Subcutaneous adipose tissue (tissue), 4 donors: ENCODE measurements around the gene ULBP2. TPM values are rescaled to one million over a fixed set of nuclear protein-coding genes. Genes with fewer than 3 reads are reported as not detected.

Source experiments
- total RNA-seq, 4 donors: library from RNA; depleted of rRNA; stranded (reverse); fragments of >200 nt; gene quantifications; one replicate each; pipeline ENCODE4 v1.1.0, GENCODE V29; 2016
- TF ChIP-seq, protein P1 (sequence below): fragments of 450-650 bp; IDR thresholded peaks from one replicate; pipeline ENCODE4 v1.5.1; 2016; ENCODE audit warnings: low read depth, mild to moderate bottlenecking, control low read depth, antibody characterized with exemption, moderate library complexity

The ULBP2 gene
- total RNA-seq, 4 donors from 2014 or later, result 0.34 to 4.1 (median 0.60) TPM

DNA sequence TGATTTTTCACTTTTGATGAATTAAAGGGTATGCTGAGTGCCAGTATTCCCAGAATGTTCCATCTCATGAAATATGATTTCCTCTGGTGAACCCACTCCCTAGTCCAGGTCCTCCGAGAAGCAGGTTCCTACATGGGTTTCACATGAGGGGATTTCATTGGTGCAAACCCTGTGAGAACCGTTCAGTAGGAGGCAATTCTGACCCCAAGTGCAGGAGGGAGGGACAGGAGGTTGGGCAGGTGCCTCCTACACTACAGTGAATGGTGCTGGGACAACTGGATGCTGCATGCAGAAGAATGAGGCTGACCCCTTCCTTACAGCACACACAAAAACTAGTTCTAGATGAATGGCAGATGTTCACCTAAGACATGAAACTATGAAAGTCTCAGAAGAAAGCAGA, 5.1 kb upstream of the ULBP2 start:
- TF ChIP-seq, protein P1, sequence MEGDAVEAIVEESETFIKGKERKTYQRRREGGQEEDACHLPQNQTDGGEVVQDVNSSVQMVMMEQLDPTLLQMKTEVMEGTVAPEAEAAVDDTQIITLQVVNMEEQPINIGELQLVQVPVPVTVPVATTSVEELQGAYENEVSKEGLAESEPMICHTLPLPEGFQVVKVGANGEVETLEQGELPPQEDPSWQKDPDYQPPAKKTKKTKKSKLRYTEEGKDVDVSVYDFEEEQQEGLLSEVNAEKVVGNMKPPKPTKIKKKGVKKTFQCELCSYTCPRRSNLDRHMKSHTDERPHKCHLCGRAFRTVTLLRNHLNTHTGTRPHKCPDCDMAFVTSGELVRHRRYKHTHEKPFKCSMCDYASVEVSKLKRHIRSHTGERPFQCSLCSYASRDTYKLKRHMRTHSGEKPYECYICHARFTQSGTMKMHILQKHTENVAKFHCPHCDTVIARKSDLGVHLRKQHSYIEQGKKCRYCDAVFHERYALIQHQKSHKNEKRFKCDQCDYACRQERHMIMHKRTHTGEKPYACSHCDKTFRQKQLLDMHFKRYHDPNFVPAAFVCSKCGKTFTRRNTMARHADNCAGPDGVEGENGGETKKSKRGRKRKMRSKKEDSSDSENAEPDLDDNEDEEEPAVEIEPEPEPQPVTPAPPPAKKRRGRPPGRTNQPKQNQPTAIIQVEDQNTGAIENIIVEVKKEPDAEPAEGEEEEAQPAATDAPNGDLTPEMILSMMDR, result no peak

DNA sequence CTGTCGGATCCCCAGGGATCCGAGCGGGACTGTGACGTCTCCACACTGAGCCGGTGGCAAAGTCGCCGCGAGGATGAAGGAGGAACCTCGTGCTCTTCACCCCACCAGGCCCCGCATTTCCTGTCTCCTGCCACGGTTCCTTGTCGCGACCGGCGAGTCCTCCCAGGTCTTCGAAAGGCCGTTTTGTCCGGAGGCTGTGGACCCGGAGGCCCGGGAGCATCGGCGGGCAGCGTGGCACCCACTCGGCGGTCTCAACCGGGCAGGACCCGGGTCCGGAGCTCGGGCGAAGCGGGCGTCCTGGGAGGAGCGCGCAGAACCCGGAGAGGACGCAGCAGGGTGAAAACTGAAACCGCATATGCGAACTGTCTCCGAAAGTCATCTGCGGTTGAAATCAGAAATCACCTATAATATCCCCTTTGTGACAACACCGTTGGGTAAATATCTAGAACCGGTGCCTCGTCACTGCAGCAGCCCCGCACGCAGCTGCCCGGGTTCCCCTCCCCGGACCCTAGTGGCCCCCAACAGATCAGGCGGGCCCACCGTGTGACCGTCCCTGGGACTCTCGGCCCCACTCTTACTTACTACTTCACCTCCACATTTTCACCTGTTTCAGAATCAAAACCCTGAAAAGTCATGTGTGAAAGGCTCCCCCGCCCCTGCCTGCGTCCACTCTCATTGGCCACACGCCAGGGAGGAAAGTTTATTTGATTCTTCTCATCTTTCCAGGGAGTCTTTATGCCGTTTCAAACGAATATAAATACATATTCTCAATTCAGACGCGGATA, 3.1 kb upstream of the ULBP2 start:
- TF ChIP-seq, protein P1, result no peak

DNA sequence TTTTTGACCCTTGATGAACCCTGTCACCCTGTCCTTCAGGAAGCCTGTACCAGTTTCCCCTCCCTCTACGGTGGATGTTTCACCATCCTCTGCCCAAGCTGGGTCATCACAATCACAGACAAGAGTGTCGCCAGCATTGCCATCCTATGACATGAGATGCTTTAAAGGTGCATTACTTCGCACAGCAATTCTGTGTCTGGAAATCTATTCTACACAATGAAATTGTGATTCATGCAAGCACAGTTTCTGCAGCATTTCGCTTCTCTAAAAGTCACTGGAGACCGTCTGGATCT, 2.5 kb upstream of the ULBP2 start:
- TF ChIP-seq, protein P1, result no peak

DNA sequence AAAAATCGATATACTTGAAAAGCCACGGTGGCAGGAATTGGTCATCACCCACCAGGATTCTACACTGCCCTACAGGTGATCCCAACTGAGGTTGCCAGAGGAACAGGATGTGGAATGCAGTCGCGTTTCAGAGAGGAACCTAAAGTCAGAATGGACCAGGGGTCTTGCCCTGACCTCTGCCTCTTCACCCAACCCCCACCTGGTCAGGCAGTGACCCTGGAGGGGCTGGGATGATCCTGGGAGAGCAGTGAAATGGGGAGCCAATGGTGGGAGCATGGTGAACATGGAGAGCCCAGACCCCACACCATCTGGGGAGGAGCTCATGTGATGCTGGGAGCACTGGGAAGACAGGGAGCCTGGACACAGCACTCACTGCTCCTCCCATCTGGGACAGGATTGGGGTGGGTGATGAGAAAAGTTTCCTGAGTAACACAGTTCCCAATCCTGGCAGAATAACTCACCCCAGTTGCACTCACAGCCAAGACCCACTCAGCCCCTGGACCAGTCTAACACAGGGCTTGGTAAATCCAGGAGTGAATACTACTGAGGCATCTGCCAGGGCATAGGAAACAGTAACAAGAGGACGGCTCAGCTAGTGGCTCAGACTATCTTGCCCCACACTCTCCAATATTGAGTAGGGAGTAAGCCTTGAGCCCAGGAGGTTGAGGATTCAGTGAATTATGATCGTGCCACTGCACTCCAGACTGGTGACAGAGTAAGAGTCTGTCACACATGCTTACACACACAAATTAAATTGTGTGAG, 1.7 kb upstream of the ULBP2 start:
- TF ChIP-seq, protein P1, result no peak

DNA sequence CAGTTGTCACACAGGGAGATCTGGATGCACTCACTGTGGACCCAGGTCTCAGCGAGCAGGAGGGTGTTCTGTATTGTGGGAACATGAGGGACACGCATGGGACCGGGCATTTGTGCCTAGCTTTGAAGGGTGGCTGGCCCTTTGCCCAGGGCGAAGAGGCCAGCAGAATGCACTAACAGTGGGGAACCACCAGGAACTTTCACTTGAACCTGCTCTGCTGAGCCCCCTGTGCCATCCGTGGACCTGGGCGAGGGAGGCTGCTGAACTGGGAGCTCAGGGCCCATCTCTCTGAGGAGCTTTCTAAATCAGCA, 1.2 kb upstream of the ULBP2 start:
- TF ChIP-seq, protein P1, result no peak

DNA sequence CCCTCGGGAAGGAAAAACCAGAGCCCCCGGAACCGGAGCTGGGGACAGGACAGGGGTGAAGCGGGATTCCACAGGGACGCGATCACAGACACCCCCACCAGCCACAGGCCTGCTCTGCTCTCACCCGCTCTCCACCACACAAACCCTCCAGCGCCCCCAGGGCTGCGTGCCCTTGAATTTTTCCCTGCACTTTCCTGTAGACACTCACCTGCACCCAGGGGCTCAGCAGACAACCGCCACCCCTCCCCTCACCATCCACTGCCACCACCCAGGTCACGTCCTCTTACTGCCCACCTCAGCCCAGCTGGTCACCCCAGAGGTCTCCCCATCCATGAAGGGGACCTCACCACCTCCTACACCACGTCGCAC, 631 bp downstream of the ULBP2 start:
- TF ChIP-seq, protein P1, result no peak

DNA sequence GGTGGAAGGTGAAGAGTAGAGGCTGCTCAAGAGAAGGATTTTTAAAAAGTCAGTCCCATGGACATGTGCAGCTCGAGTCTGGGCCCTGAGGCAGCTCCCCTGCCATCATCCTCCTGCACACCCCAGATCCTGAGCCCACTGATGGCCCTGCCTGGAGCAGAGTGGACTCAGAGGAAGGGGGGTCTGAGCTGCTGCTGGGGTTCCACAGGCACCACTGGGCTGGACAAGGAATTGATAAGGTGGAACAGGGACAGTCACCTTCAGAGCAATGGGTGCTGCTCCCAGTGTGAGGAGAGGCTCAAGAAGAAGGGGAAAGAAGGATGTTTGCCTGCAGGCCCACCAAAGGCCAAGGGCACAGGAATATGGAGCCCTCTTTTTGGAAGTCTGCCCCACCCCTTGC, 6.2 kb downstream of the ULBP2 start:
- TF ChIP-seq, protein P1, result no peak
